PC-9 (cell line): ENCODE results near the gene SRPK2.

Experiments used
- CTCF ChIP-seq: fragments of 200-600 bp; sonication (generic); conservative IDR thresholded peaks from 2 replicates; pipeline ENCODE4 v1.6.1; 2017; ENCODE audit warnings: mixed run types, antibody characterized with exemption, mild to moderate bottlenecking, moderate library complexity
- EZH2 ChIP-seq: fragments of 200-600 bp; sonication (generic); IDR thresholded peaks from 2 replicates; pipeline ENCODE4 v1.8.0; 2017; ENCODE audit warnings: antibody characterized with exemption, low read depth

- peak; percentile 65 for TF ChIP-seq CTCF
- no peak for TF ChIP-seq EZH2
Observed at GRCh38 chr7:105399043-105399725, 10.5 kb upstream of the SRPK2 start.
